Ascending aorta (tissue), 2 donors: ENCODE data around the gene PDPK1. TPM values are rescaled to one million over a fixed set of nuclear protein-coding genes. Genes with fewer than 3 reads are reported as not detected.
"Not testable (repeated sequence)": the region's sequence is repeated elsewhere in the genome, so short reads cannot be mapped to it uniquely, and the experiment has no call there.

Source experiments
- DNase-seq, 2 donors: peaks; one replicate each; pipeline ENCODE4 v3.0.0-alpha.2; 2019; ENCODE audit warnings: low spot score in 2 of 2
- H3K27ac ChIP-seq, 2 donors: fragments of 200-600 bp; sonication (generic); one replicate each; pipeline ENCODE4 v1.5.1; 2016 to 2017; ENCODE audit warnings: mild to moderate bottlenecking in 1 of 2
- H3K27me3 ChIP-seq: fragments of 200-600 bp; sonication (generic); one replicate; pipeline ENCODE4 v1.5.1; 2017
- H3K36me3 ChIP-seq, 2 donors: fragments of 200-600 bp; sonication (generic); one replicate each; pipeline ENCODE4 v1.5.1; 2016
- H3K4me1 ChIP-seq, 2 donors: fragments of 200-600 bp; sonication (generic); one replicate each; pipeline ENCODE4 v1.5.1; 2016 to 2017; ENCODE audit warnings: mild to moderate bottlenecking in 1 of 2
- H3K4me3 ChIP-seq, 2 donors: fragments of 200-600 bp; sonication (generic); one replicate each; pipeline ENCODE4 v1.5.1; 2016 to 2017; ENCODE audit warnings: mild to moderate bottlenecking in 1 of 2
- H3K9me3 ChIP-seq, 2 donors: fragments of 200-600 bp; sonication (generic); one replicate each; pipeline ENCODE4 v1.5.1; 2016
- intact Hi-C: fragments of 100-400 bp; cut with DNase I; formaldehyde crosslinking; loops from one replicate; pipeline ENCODE4 v1.15.1; 2023
- total RNA-seq: library from RNA; depleted of rRNA; stranded (reverse); fragments of >200 nt; gene quantifications from one replicate; pipeline ENCODE4 v1.1.0, GENCODE V29; 2016
- TF ChIP-seq, protein P1 (sequence below), 3 experiments: fragments of 200-600 bp in 2 of 3; fragments of 450-650 bp in 1 of 3; sonication (generic) in 2 of 3; IDR thresholded peaks; one replicate each; pipeline ENCODE4 v1.5.1; 2016 to 2019; ENCODE audit warnings: antibody characterized with exemption in 3 of 3, mild to moderate bottlenecking in 1 of 3, moderate library complexity in 1 of 3

The PDPK1 gene
- total RNA-seq, 1 donor from 2014 or later, result 23.2 TPM

DNA sequence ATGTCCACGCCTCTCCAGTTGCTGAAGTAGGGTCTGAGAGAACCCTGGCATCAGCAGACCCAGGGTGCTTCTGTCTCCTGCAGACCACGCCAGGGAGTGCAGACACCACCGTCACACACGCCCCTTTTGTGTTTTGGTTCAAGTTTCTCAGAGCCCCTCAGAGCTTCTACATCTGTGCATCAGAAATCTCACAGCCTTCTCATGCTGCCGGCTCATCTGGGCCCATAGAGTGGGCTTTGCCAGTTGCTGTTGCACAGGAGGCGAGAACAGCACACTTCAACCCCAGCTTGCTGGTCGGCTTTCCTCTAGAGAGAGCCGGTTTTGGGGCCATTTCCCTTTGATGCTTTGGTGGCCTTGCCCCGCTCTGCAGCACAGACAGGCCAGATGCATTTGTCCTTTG, 60.9 kb downstream of the PDPK1 start:
- Histone ChIP-seq H3K27me3 (no peaks in the 10 kb centered on the region), H3K4me1 (no peaks in the 10 kb centered on the region), H3K9me3 (no peaks in the 10 kb centered on the region), H3K27ac (no peak overlapping the region), H3K36me3 (peaks cover 37 to 46% of the 10 kb centered on the region in 2 donors), H3K4me3 (no peak overlapping the region)
- TF ChIP-seq, protein P1, sequence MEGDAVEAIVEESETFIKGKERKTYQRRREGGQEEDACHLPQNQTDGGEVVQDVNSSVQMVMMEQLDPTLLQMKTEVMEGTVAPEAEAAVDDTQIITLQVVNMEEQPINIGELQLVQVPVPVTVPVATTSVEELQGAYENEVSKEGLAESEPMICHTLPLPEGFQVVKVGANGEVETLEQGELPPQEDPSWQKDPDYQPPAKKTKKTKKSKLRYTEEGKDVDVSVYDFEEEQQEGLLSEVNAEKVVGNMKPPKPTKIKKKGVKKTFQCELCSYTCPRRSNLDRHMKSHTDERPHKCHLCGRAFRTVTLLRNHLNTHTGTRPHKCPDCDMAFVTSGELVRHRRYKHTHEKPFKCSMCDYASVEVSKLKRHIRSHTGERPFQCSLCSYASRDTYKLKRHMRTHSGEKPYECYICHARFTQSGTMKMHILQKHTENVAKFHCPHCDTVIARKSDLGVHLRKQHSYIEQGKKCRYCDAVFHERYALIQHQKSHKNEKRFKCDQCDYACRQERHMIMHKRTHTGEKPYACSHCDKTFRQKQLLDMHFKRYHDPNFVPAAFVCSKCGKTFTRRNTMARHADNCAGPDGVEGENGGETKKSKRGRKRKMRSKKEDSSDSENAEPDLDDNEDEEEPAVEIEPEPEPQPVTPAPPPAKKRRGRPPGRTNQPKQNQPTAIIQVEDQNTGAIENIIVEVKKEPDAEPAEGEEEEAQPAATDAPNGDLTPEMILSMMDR (IDR thresholded peaks at IDR 0.05), result no peak
- intact Hi-C loops, result no loop called here
- no peak for DNase-seq

DNA sequence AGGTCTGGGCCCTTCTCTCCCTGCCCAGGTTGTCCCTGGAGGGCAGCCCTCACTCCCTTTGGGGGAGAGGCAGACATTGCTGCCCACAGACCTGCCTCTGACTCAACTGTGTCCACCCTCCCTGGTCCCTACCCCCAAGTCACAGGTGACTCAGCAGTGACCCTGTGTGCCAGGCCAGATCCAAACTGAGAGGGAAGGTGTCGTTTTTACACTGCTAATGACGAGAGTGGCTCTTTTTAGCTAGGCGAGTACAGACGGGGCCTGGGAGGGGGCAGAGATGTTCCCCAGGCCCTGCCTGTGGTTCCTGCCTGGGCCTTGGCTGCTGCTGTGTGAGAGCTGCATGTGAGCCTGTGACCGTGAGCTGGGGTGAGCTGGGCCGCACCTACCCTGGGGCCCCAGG, 61.3 kb downstream of the PDPK1 start:
- intact Hi-C loops, result not testable (repeated sequence)

DNA sequence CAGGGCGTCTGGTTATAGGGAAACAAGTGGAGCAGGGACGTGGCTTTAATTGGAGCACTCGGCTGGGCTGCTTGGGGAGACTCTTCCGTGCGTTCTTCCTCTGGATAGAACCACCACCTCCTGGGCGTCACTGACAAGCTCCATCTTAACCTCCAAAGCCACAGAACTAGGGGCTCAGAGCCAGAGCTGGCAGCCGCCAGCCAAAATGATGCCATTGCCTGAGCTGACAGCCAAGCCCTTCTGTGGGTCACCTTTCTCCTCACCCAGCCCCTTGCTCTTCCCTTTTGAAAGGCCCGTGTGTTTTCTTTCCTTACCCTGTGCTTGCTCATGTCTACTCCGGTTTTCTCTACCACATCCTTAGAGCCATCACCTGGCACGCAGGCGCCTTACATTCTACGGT, 62.0 kb downstream of the PDPK1 start:
- intact Hi-C loops, H3K9me3 ChIP-seq, DNase-seq, H3K27ac ChIP-seq, H3K4me1 ChIP-seq, H3K4me3 ChIP-seq, H3K27me3 ChIP-seq: not testable (repeated sequence)
- peaks cover 37 to 41% of the 10 kb centered on the region in 2 donors for H3K36me3 ChIP-seq

More for the DNA sequence above, 61.3 kb downstream of the PDPK1 start:
- peaks cover 37 to 42% of the 10 kb centered on the region in 2 donors for H3K36me3 ChIP-seq
- not testable (repeated sequence) for H3K4me1 ChIP-seq, H3K9me3 ChIP-seq, H3K27me3 ChIP-seq, H3K27ac ChIP-seq, DNase-seq, H3K4me3 ChIP-seq

DNA sequence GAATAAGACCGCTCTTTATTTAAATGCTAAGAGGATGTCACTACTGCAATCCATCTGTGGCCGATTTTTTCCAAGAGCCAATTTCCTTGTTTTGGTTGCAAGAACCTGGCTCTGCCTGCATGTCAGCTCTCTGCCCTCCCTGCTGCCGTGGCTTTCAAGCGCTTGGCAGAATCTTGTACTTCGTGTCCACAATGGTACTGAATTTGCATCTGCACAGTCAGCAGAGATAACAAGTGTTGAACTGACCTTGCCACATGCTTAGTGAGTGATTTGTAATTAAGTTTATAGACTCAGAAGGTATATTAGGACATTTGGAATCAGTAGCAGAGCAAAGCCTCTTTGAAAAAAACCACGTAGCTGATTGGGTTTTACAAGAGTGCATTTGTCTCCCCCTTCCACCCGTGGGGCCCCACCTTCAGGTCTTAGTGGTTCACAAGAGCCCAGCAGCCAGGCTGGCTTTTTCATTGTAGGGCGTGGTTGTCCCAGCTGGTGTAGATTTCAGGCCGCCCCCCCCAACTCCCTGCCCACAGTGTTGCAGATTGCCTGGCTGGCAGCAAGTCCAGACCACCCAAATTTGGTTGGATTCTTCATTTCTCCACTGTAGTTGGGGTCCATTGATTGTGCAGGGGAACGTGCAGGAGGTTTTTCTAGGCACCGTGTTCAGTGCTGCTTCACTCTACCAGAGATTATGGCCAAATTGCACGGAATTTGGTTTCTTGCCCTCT, 63.6 kb downstream of the PDPK1 start:
- H3K36me3 ChIP-seq, result peaks cover 28 to 29% of the 10 kb centered on the region in 2 donors
- H3K27ac ChIP-seq, DNase-seq, H3K4me3 ChIP-seq, H3K9me3 ChIP-seq, H3K4me1 ChIP-seq, H3K27me3 ChIP-seq, intact Hi-C loops: not testable (repeated sequence)

DNA sequence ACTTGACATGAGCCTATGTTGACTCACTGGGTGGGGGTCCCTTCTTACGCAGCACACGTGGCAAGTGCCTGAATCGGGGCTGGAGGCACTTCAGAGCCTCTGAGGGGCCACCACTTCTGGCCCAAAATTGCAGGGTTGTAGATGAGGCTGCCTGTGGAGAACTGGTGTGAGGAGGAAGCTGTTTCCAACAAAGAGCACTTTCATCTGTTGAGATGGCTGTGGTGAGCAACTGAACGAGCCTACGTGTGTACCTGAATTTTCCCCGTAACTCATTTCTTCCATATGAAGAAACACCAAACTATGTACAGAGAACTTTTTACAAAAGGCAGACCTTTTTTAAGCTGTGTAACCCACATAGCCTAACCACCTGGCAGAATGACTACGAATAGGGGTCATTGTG, 64.4 kb downstream of the PDPK1 start:
- peaks cover 21 to 22% of the 10 kb centered on the region in 2 donors for H3K36me3 ChIP-seq
- H3K4me1 ChIP-seq, H3K27me3 ChIP-seq, H3K9me3 ChIP-seq, H3K27ac ChIP-seq, H3K4me3 ChIP-seq, DNase-seq, intact Hi-C loops: not testable (repeated sequence)

DNA sequence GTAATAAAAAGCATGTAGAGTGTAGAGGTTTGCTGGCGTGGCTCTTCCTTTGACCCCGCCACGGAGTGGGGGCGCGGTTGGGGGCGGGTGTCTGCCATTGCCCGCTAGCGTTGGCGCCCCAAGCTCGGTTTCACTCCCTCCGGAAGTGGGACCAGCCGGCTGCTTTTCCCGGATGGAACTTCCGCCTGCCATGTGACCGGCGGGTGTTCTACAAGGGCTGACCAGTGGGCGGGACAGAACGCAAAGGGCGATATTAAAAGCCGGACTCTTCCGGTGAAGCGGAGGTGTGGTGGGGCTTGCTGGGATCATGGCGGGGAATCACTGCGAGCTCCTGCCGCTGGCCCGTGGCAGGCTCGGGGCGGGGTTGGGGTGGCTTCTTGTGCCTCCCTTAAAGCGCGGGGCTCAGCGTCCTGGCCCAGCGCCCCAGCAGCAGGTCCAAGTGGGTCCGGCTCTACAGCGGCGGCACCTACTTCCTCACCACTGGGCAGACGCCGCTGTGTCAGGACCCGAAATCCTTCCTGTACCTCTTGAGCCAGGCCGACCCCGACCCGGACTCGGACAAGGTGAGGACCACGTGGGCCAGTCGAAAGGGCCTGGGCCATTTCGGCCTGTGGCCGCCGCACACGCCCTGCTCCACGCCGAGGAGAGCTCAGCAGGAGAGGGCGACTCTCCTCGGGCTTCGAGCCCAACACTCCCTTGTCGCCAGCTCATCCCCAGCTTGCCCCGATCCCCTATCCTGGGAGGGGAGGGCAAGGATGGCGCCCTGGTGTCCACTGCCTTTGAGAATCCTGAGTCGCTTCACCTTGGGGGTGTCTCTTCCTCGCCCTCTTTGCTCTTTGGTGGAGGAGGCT, 65.6 kb downstream of the PDPK1 start:
- no peaks in the 10 kb centered on the region for H3K27me3 ChIP-seq
- peak overlapping the region; percentile 73 to 88 for H3K4me3 ChIP-seq
- H3K27ac ChIP-seq, result peak overlapping the region; percentile 63 to 77
- no peaks in the 10 kb centered on the region for H3K4me1 ChIP-seq
- H3K36me3 ChIP-seq, result peaks cover 9 to 10% of the 10 kb centered on the region in 2 donors
- no peaks in the 10 kb centered on the region for H3K9me3 ChIP-seq
- TF ChIP-seq, protein P1 (IDR thresholded peaks at IDR 0.05), result no peak
- DNase-seq, result peak; percentile 83 to 97
- intact Hi-C loops, result loop anchor here (1.0 kb wide), 1 partner anchor 72 kb away; the partner anchor contains the start of gene CEMP1

DNA sequence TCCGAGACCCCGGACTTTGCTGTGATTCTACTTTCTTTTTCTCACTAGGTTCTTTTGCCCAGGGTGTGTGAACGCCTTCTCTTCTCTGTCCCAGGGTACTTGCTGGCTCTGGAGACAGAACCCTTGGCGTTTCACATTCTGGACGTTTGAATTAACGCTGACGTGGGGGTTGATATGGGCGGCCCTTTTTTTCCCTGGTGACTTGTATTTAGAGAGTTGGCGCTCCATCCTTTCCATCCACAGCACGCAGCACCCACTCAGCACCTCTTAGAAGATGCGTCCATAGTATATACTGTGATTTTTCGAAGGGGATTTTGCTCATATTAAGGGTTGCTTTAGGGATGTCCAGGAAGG, 66.2 kb downstream of the PDPK1 start:
- Histone ChIP-seq H3K4me3 (peak overlapping the region; percentile 73 to 88), H3K27ac (peak overlapping the region; percentile 63 to 77)
- H3K27me3 ChIP-seq, DNase-seq, H3K36me3 ChIP-seq, intact Hi-C loops, H3K4me1 ChIP-seq, H3K9me3 ChIP-seq: not testable (repeated sequence)

DNA sequence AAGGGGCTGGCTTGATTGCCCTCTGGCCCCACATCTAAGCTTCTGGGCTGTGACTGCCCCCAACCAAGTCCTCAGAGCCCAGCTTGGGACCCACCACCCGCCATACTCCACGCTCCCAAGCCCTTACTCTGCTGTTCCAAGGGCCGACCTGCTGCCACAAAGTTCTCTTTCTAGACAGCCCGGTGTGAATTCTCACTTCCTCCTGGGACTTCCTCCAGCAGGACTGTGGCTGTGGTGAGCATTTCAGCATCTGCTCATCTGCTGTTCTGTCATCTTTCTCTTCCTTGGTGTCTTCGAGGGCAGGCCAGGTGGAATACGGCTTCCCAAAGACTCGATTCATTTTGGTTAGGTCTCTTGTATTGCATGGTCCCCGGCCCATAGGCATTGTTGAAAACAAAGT, 69.0 kb downstream of the PDPK1 start:
- H3K27me3 ChIP-seq, intact Hi-C loops: not testable (repeated sequence)

DNA sequence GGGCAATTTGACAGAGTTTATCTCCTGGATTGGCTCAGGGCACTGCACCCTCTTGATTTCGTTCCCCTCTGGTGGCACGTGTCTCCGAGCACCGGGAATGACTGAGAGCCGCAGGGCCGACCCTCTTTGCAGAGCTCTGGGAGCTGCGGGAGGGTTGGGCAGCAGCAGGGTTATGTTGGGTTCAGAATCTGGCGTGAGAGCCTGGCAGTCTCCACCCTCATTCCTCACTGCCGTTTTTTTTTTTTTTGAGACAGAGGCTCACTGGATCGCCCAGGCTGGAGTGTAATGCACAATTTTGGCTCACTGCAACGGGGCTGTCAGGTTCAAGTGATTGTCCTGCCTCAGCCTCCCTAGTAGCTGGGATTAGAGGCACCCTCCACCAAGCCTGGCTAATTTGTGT, 71.5 kb downstream of the PDPK1 start:
- H3K4me1 ChIP-seq, intact Hi-C loops, H3K4me3 ChIP-seq, H3K27me3 ChIP-seq, H3K27ac ChIP-seq, H3K9me3 ChIP-seq, DNase-seq: not testable (repeated sequence)
- H3K36me3 ChIP-seq, result peaks cover 13 to 15% of the 10 kb centered on the region in 2 donors

More for the DNA sequence above, 69.0 kb downstream of the PDPK1 start:
- not testable (repeated sequence) for H3K4me3 ChIP-seq, H3K4me1 ChIP-seq, H3K27ac ChIP-seq, DNase-seq, H3K9me3 ChIP-seq
- peaks cover 13 to 15% of the 10 kb centered on the region in 2 donors for H3K36me3 ChIP-seq
